Nephron progenitor cell (in vitro differentiated cells): ENCODE measurements around the gene ZNF3.

Experiments used
- DNase-seq: peaks from one replicate; pipeline ENCODE4 v3.0.0; 2021
- H3K27ac Mint-ChIP-seq: 2 replicates; pipeline ENCODE4 v1.8.0; 2021; ENCODE audit warnings: mild to moderate bottlenecking, moderate library complexity, mixed read lengths
- H3K27me3 Mint-ChIP-seq: 2 replicates; pipeline ENCODE4 v1.8.0; 2021; ENCODE audit warnings: mild to moderate bottlenecking, low read depth, mixed read lengths; ENCODE audit not compliant: poor library complexity
- H3K36me3 Mint-ChIP-seq: 2 replicates; pipeline ENCODE4 v1.8.0; 2021; ENCODE audit warnings: low read depth, mixed read lengths
- H3K4me1 Mint-ChIP-seq: 2 replicates; pipeline ENCODE4 v1.8.0; 2021; ENCODE audit warnings: mixed read lengths
- H3K4me3 Mint-ChIP-seq: 2 replicates; pipeline ENCODE4 v1.8.0; 2021; ENCODE audit warnings: mild to moderate bottlenecking, moderate library complexity, mixed read lengths
- H3K9me3 Mint-ChIP-seq: 2 replicates; pipeline ENCODE4 v1.8.0; 2021; ENCODE audit warnings: mild to moderate bottlenecking, moderate library complexity, mixed read lengths
- TF ChIP-seq, protein P1 (sequence below): fragments of 200-600 bp; sonication (generic); IDR thresholded peaks from 2 replicates; pipeline ENCODE4 v1.5.0; 2021; ENCODE audit warnings: antibody characterized with exemption

Gene ZNF3

DNA sequence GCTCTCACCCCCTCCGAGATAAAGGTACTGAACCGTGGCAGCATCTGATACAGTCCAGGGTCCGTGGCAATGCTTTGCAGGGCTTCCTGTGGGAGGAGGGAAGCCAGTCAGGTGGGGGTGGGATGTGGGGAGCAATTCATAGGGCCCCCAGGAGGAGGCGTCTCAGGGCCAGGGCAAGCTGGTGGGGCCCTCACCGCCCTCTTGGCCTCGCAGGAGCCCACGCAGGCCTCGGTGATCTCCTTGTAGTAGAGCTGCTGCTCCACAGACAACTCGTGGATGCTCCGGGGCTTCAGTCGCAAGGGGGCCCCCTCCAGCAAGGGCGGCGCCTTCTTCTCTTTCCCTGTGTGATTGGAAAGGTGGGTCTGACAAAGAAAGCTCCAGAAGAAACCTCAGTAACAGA lies 30.4 kb upstream of the ZNF3 start:
- H3K27ac Mint-ChIP-seq, result peak overlapping the region; percentile 54
- peaks cover 15% of the 10 kb centered on the region for H3K4me1 Mint-ChIP-seq
- no peaks in the 10 kb centered on the region for H3K27me3 Mint-ChIP-seq
- H3K4me3 Mint-ChIP-seq, result no peak overlapping the region
- TF ChIP-seq, protein P1, sequence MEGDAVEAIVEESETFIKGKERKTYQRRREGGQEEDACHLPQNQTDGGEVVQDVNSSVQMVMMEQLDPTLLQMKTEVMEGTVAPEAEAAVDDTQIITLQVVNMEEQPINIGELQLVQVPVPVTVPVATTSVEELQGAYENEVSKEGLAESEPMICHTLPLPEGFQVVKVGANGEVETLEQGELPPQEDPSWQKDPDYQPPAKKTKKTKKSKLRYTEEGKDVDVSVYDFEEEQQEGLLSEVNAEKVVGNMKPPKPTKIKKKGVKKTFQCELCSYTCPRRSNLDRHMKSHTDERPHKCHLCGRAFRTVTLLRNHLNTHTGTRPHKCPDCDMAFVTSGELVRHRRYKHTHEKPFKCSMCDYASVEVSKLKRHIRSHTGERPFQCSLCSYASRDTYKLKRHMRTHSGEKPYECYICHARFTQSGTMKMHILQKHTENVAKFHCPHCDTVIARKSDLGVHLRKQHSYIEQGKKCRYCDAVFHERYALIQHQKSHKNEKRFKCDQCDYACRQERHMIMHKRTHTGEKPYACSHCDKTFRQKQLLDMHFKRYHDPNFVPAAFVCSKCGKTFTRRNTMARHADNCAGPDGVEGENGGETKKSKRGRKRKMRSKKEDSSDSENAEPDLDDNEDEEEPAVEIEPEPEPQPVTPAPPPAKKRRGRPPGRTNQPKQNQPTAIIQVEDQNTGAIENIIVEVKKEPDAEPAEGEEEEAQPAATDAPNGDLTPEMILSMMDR, result no peak
- no peak for DNase-seq
- no peaks in the 10 kb centered on the region for H3K9me3 Mint-ChIP-seq
- H3K36me3 Mint-ChIP-seq, result peaks cover 56% of the 10 kb centered on the region

DNA sequence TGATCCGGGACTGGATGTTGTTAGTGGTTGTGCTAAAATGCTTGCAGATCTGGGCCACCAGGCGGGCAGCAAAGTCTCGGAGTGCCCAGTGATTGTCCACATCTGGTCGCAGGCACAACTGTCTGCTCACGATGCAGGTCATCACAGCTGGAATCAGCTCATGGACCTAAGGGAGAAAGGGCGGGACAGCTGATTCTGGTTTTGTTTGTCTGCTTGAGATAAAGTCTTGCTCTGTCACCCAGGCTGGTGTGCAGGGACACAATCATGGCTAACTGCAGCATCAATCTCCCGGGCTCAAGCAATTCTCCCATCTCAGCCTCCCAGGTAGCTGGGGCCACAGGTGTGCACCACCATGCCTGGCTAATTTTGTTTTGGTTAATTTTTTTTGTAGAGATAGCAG lies 29.6 kb upstream of the ZNF3 start:
- peaks cover 50% of the 10 kb centered on the region for H3K36me3 Mint-ChIP-seq
- peak overlapping the region; percentile 20 for H3K27ac Mint-ChIP-seq
- TF ChIP-seq, protein P1, result no peak
- no peak overlapping the region for H3K4me3 Mint-ChIP-seq
- peaks cover 11% of the 10 kb centered on the region for H3K4me1 Mint-ChIP-seq
- no peaks in the 10 kb centered on the region for H3K27me3 Mint-ChIP-seq
- DNase-seq, result no peak
- no peaks in the 10 kb centered on the region for H3K9me3 Mint-ChIP-seq

DNA sequence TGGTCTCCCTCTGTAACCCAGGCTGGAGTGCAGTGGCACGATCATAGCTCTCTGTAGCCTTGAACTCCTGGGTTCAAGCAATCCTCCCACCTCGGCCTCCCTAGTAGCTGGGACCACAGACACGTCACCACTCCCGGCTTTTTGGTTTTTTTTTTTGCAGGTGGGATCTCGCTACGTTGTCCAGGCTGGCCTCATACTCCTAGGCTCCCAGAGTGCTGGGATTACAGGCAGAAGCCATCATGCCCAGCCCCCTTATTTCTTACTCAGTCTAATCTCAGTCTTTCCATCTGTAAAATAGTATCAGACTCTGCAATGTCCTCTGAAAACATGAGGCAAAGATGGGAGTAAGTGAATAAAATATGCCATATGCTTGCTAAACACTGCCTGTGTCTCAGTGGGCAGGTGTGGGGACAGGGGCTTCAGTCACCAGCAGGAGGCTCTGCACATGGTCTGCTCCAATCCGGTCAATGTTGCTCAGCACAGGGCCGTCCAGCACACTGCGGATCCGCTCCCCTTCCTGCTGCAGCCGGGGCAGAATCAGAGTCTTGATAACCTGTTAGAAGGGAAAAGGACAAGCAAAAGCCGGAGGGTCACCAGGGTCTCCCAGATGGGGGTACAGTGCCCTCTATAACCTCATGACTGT lies 28.1 kb upstream of the ZNF3 start:
- Mint-ChIP-seq H3K27ac (no peak overlapping the region), H3K36me3 (peaks cover 54% of the 10 kb centered on the region), H3K9me3 (no peaks in the 10 kb centered on the region), H3K4me3 (no peak overlapping the region), H3K4me1 (peaks cover 16% of the 10 kb centered on the region), H3K27me3 (peaks cover 1% of the 10 kb centered on the region)
- TF ChIP-seq, protein P1, result no peak
- DNase-seq, result no peak

DNA sequence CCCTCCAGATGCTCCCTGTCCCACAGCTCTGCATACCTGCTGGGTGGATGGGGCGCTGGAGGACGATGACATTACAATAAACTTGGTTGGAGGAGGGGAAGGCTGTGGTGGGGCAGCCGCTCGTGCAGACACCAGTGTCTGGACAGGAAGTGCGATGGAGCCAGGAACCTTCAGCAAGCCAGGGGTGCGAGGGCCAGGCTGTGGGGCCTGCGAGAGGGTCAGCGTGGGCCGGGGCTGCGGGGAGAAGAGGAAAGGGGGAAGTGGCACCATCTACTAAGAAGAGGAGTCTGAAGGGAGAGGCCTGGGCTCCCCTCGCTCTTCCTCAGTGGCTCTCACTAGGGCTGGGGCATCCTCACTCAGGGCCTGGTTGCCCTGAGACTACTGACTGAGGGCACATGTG lies 26.4 kb upstream of the ZNF3 start:
- H3K4me1 Mint-ChIP-seq, result peaks cover 23% of the 10 kb centered on the region
- no peak for DNase-seq
- H3K27ac Mint-ChIP-seq, result peak overlapping the region; percentile 71
- TF ChIP-seq, protein P1, result no peak
- H3K27me3 Mint-ChIP-seq, result peaks cover 7% of the 10 kb centered on the region
- H3K4me3 Mint-ChIP-seq, result no peak overlapping the region
- peaks cover 52% of the 10 kb centered on the region for H3K36me3 Mint-ChIP-seq
- H3K9me3 Mint-ChIP-seq, result no peaks in the 10 kb centered on the region

DNA sequence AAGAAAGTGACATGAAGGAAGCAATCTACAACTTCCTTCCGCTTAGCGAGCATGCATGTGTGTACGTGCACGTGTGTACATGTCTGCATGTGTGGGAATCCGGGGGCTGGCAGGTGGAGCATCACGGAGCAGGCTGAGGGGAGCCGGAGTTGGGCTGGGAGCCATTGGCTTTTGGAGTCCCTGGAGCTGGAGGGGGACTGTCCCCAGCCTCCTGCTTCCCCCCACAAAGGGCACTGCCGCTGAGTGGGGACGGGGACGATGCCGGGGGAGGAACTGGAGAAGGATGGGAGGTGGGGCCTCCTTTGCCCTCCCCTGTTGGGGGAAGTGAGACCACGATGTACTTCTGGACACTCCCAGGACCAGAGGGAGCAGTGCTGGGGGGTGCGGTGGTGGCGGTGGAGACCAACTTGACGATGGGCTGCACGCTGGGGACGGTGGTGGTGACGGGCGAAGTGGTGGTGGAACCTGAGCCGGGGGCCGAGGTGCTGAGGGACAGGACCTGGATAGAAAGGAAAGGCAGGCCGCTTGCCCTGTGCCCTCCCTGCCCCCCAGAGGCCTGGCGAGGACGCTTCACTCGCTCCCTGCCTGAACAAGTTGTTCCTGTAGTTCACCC lies 25.7 kb upstream of the ZNF3 start:
- no peak for DNase-seq
- Mint-ChIP-seq H3K27me3 (peaks cover 7% of the 10 kb centered on the region), H3K9me3 (no peaks in the 10 kb centered on the region), H3K4me3 (no peak overlapping the region), H3K27ac (peak overlapping the region; percentile 61), H3K4me1 (peaks cover 25% of the 10 kb centered on the region), H3K36me3 (peaks cover 48% of the 10 kb centered on the region)
- TF ChIP-seq, protein P1, result no peak

DNA sequence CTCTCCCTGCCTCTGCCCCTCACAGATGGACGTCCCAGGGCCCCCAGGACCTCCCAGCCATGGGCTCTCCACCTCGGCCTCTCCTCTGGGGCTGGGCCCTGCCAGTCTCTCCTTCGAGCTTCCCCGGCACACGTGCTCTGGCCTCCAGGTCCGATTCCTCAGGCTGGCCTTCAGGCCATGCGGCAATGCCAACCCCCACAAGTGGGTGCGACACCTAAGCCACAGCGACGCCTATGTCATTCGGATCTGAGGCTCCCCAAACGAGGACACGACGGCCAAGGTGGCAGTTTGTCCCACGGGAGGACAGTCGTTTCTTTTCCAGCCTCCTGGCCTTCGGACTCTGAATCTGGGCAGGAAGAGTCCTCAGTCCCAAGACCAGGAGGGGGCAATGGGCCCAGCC lies 25.1 kb upstream of the ZNF3 start:
- TF ChIP-seq, protein P1, result no peak
- H3K27ac Mint-ChIP-seq, result peak overlapping the region; percentile 61
- peaks cover 7% of the 10 kb centered on the region for H3K27me3 Mint-ChIP-seq
- no peak overlapping the region for H3K4me3 Mint-ChIP-seq
- H3K36me3 Mint-ChIP-seq, result peaks cover 46% of the 10 kb centered on the region
- peaks cover 25% of the 10 kb centered on the region for H3K4me1 Mint-ChIP-seq
- H3K9me3 Mint-ChIP-seq, result no peaks in the 10 kb centered on the region
- no peak for DNase-seq
